Sigmoid colon (tissue), 7 donors: ENCODE data around the gene RAP1GAP. TPM values are rescaled to one million over a fixed set of nuclear protein-coding genes. Genes with fewer than 3 reads are reported as not detected.

Source experiments
- DNase-seq: peaks from one replicate; pipeline ENCODE4 v3.0.0-alpha.2; 2019
- H3K27ac ChIP-seq, 4 donors: fragments of 200-600 bp; sonication (generic); one replicate each; pipeline ENCODE4 v1.5.1; 2016 to 2019; ENCODE audit warnings: mild to moderate bottlenecking in 1 of 4
- H3K27me3 ChIP-seq, 3 donors: fragments of 200-600 bp; sonication (generic); one replicate each; pipeline ENCODE4 v1.5.1; 2019; ENCODE audit warnings: mild to moderate bottlenecking in 1 of 3
- H3K36me3 ChIP-seq, 4 donors: fragments of 200-600 bp; sonication (generic); one replicate each; pipeline ENCODE4 v1.5.1; 2016 to 2019
- H3K4me1 ChIP-seq, 4 donors: fragments of 200-600 bp; sonication (generic); one replicate each; pipeline ENCODE4 v1.5.1; 2017 to 2019
- H3K4me3 ChIP-seq, 4 donors: fragments of 200-600 bp; sonication (generic); one replicate each; pipeline ENCODE4 v1.5.1; 2017 to 2019; ENCODE audit warnings: mild to moderate bottlenecking in 2 of 4, moderate library complexity in 1 of 4
- H3K9me3 ChIP-seq, 4 donors: fragments of 200-600 bp in 3 of 4; sonication (generic) in 3 of 4; one replicate each; pipeline versions ENCODE4 v1.5.1 to v1.6.1; 2013 to 2019
- EP300 ChIP-seq, 4 donors: sonication (generic); formaldehyde crosslinking; IDR thresholded peaks; one replicate each; pipeline ENCODE4 v1.6.1; 2017; ENCODE audit warnings: antibody characterized with exemption in 4 of 4
- POLR2A ChIP-seq, 2 donors: fragments of 450-650 bp; IDR thresholded peaks; one replicate each; pipeline ENCODE4 v1.6.1; 2016; ENCODE audit warnings: antibody characterized with exemption in 2 of 2, mild to moderate bottlenecking in 2 of 2, moderate library complexity in 2 of 2
- POLR2AphosphoS5 ChIP-seq, 4 donors: sonication (generic); formaldehyde crosslinking; IDR thresholded peaks; one replicate each; pipeline ENCODE4 v1.6.1; 2017; ENCODE audit warnings: antibody characterized with exemption in 4 of 4
- WGBS, 2 donors: extraction: QIAGEN DNeasy Blood & Tissue Kit; methylation state at CpG; one replicate each; pipeline ENCODE4 v1.1.7; 2013; 5-methylcytosine and 5-hydroxymethylcytosine counted together
- intact Hi-C: fragments of 100-400 bp; cut with DNase I; formaldehyde crosslinking; loops from one replicate; pipeline ENCODE4 v1.15.1; 2023
- polyA plus RNA-seq, 3 donors: library from polyadenylated mRNA; stranded (reverse); fragments of 200-250 nt; gene quantifications; one replicate each; pipeline ENCODE4 v1.2.3, GENCODE V29; 2013
- total RNA-seq, 4 donors: library from RNA; depleted of rRNA; stranded (reverse); fragments of >200 nt; gene quantifications; one replicate each; pipeline ENCODE4 v1.1.0, GENCODE V29; 2016
- TF ChIP-seq, protein P1 (sequence below), 4 experiments: fragments of 450-650 bp in 3 of 4; fragments of 200-600 bp in 1 of 4; IDR thresholded peaks; one replicate each; pipeline ENCODE4 v1.5.1; 2016 to 2019; ENCODE audit warnings: antibody characterized with exemption in 4 of 4, mild to moderate bottlenecking in 3 of 4, moderate library complexity in 2 of 4
- donor health status: healthy with polysubstance abuse.
- donor health status: Bipolar disorder and iron deficiency.
- donor health status: healthy.

Gene RAP1GAP
- total and polyA plus RNA-seq, 7 donors = 0.33 to 47.4 (median 12.5) TPM; not detected in 1

DNA sequence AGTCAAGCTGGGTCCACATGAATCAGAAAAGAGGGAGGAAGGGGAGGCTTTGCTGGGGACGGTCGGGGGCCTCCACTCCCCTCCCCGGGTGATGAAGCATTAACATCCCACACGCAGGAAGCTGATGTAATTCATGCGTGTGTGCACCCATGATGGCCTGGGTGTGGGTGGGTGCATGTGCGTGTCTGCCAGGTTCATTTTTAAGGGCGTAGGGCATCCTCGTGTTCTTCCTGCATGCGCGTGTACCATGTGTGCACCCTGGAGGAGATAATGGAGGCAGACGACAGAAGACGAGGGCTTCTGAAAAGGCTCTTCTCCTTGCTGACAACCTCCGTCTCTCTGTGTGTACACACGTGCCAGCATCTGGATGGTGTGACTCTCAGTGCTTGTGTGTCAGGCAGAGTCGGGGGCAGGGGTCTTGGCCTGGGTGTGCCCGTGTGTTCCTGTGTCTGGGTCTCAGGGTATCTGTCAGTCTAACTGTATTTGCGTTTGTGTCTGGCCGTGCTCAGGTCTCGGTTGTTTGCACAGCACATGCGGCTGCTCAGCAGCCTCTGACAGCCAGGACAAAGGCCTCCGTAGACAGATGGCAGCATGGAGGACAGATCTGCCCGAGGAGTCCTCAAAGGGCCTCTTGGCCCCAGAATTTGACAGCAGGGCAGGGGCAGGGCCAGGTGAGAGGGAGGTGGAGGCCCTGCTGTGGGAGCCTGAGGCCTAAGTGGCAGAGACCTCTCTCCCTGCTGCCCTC lies 2.4 kb downstream of the RAP1GAP start:
- 64 to 76% methylated on average over 22 of the region's 22 CpGs for WGBS, 2 donors
- peak; percentile 45 for DNase-seq
- Histone ChIP-seq H3K9me3 (no peaks in the 10 kb centered on the region), H3K36me3 (no peaks in the 10 kb centered on the region), H3K4me3 (no peak overlapping the region), H3K27me3 (peaks cover 28 to 80% (median 58%) of the 10 kb centered on the region in 3 donors), H3K27ac (no peak overlapping the region), H3K4me1 (peaks cover 0 to 23% (median 20%) of the 10 kb centered on the region in 4 donors)
- no peak for TF ChIP-seq POLR2A (IDR thresholded peaks at IDR 0.05)
- no peak for TF ChIP-seq POLR2AphosphoS5 (IDR thresholded peaks at IDR 0.05)
- TF ChIP-seq, protein P1, sequence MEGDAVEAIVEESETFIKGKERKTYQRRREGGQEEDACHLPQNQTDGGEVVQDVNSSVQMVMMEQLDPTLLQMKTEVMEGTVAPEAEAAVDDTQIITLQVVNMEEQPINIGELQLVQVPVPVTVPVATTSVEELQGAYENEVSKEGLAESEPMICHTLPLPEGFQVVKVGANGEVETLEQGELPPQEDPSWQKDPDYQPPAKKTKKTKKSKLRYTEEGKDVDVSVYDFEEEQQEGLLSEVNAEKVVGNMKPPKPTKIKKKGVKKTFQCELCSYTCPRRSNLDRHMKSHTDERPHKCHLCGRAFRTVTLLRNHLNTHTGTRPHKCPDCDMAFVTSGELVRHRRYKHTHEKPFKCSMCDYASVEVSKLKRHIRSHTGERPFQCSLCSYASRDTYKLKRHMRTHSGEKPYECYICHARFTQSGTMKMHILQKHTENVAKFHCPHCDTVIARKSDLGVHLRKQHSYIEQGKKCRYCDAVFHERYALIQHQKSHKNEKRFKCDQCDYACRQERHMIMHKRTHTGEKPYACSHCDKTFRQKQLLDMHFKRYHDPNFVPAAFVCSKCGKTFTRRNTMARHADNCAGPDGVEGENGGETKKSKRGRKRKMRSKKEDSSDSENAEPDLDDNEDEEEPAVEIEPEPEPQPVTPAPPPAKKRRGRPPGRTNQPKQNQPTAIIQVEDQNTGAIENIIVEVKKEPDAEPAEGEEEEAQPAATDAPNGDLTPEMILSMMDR (IDR thresholded peaks at IDR 0.05) = no peak
- TF ChIP-seq EP300 (IDR thresholded peaks at IDR 0.05) = no peak
- intact Hi-C loops = no loop called here

DNA sequence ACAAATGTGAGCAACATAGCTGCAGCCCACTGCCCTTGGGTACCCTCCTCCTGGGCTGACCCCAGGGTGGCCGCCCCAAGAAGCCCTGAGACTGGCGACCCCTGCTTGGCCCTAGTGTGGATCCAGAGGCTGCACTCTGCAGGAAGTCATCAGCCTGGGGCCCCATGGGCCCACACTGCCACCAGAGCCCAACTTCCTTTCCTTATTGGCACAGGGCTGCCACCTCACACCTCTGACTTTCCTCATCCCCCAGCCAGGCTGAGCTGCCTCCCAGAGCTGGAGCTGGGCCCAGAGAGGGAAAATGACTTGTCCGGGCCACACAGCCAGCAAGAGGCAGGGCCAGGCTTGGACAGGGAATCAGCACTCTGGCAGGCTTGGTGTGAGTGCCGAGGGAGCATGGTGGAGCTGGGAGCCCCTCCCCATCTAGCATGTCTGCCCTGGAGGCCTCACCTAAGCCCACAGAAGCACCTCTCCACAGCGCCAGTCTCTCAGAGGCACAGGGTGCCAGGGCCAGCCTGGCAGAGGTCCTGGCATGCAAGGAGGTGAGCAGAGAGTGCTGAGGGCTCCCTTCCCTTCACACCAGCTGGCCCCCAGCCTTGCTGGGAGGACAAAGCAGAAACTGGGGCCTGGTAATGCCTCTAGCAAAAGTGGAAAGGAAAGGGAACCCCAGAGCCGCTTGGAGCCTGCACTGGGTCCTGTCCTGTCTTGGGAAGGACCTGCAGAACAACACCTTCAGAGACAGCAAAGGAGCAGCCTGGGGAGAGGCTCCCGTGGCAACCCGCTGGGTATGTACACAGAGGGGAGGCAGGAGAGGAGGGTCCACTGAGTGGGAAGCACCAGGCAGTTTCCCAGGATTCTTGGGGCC lies 3.2 kb downstream of the RAP1GAP start:
- Histone ChIP-seq H3K4me3 (no peak overlapping the region), H3K9me3 (no peaks in the 10 kb centered on the region), H3K27ac (no peak overlapping the region), H3K27me3 (peaks cover 28 to 88% (median 60%) of the 10 kb centered on the region in 3 donors), H3K4me1 (peaks cover 0 to 21% (median 19%) of the 10 kb centered on the region in 4 donors), H3K36me3 (no peaks in the 10 kb centered on the region)
- WGBS, 2 donors = 80 to 84% methylated on average over 8 of the region's 8 CpGs
- TF ChIP-seq EP300 (IDR thresholded peaks at IDR 0.05) (no peak), POLR2AphosphoS5 (IDR thresholded peaks at IDR 0.05) (no peak), POLR2A (IDR thresholded peaks at IDR 0.05) (no peak)
- TF ChIP-seq, protein P1 (IDR thresholded peaks at IDR 0.05) = no peak
- intact Hi-C loops = no loop called here
- DNase-seq = peak; percentile 28

DNA sequence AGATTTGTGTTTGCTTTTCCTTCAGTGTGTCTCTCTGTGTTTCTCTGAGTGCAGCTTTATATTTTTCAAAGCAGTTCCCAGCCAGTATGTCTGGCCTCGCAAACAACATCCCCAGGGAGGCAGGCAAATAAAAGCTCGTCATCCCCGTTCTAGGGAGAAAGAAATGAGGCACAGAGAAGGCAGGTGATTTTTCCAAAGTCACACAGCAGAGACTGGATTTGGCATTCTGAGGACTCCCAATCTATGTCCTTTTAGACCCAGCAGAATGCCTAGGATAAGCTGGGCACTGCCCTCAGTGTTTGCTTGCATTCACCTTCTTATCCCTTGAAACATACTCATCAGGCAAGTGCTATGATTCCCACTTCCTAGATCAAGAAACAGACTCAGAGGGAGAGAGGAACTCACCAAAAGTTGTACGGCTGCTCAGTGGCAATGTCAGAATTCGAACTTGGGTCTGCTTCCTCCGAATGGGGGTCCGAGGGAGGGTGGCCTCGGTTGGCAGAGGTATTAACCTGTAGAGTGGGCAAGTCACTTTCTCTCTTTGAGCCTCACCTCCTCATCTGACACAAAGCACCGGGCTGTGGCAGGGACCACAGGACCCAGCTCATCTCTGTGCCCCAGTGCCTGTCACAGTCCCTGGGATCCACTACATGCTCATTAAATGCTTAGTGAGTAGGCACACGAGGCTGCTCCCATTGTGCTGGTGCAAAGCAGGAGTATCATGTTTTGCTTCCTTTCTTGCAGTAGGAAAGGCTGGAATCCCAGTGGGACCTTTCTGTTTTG lies 4.2 kb downstream of the RAP1GAP start:
- no peak for TF ChIP-seq POLR2A (IDR thresholded peaks at IDR 0.05)
- TF ChIP-seq EP300 (IDR thresholded peaks at IDR 0.05) = no peak
- TF ChIP-seq, protein P1 (IDR thresholded peaks at IDR 0.05) = no peak
- no peak for TF ChIP-seq POLR2AphosphoS5 (IDR thresholded peaks at IDR 0.05)
- intact Hi-C loops = no loop called here
- no peak overlapping the region for H3K27ac ChIP-seq
- WGBS, 2 donors = 63 to 80% methylated on average over 10 of the region's 10 CpGs
- no peak overlapping the region for H3K4me3 ChIP-seq
- H3K9me3 ChIP-seq = no peaks in the 10 kb centered on the region
- peaks cover 28 to 97% (median 67%) of the 10 kb centered on the region in 3 donors for H3K27me3 ChIP-seq
- H3K4me1 ChIP-seq = peaks cover 0 to 20% (median 17%) of the 10 kb centered on the region in 4 donors
- DNase-seq = peak; percentile 27
- H3K36me3 ChIP-seq = no peaks in the 10 kb centered on the region

DNA sequence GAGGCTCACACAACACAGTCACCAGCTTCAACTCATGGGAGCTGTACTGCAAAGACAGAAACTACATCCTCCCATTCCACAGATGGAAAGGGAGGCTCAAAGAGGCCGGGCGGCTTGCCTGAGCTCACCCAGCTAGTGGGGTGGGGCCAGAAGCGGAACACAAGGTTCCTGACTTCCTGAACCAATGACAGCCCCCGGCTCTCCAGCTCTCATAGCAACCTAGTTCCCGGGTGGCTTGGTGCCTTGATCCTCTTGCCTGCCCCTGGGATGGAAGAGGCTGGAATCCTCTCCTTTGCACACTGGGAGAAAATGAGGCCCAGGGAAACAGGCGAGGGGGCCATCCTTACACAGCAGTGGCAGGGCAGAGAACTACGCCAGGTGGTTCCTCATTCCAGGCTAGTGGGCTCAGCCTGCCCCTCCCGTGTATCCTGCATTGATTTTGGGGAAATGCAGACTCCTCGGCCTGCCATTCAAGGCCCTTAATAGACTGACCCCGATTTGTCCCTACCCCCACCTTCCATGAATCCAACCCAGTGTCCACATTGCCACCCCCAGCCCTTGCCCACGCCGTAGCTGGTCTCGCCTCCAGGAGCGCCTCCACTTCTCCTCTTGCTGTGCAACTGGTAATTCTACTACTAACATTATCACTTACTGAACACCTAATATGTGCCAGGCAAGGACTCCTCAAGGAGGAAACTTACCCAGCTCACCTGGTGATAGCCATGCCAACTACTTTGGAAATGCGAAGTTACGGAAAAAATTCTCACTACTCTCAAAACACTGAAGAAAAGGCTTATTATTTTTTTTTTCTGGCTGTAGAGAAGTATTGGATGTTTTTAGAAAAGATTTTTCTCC lies 5.0 kb downstream of the RAP1GAP start:
- H3K4me1 ChIP-seq = peaks cover 0 to 15% (median 13%) of the 10 kb centered on the region in 4 donors
- no peak for TF ChIP-seq EP300 (IDR thresholded peaks at IDR 0.05)
- TF ChIP-seq, protein P1 (IDR thresholded peaks at IDR 0.05) = no peak
- TF ChIP-seq POLR2AphosphoS5 (IDR thresholded peaks at IDR 0.05) = no peak
- TF ChIP-seq POLR2A (IDR thresholded peaks at IDR 0.05) = no peak
- intact Hi-C loops = no loop called here
- 54 to 55% methylated on average over 16 of the region's 16 CpGs for WGBS, 2 donors
- no peak overlapping the region for H3K4me3 ChIP-seq
- peak; percentile 40 for DNase-seq
- H3K27ac ChIP-seq = no peak overlapping the region
- no peaks in the 10 kb centered on the region for H3K9me3 ChIP-seq
- H3K27me3 ChIP-seq = peaks cover 26 to 97% (median 69%) of the 10 kb centered on the region in 3 donors
- H3K36me3 ChIP-seq = no peaks in the 10 kb centered on the region
